Measurements from ENCODE around the gene PRKD1.

DNA sequence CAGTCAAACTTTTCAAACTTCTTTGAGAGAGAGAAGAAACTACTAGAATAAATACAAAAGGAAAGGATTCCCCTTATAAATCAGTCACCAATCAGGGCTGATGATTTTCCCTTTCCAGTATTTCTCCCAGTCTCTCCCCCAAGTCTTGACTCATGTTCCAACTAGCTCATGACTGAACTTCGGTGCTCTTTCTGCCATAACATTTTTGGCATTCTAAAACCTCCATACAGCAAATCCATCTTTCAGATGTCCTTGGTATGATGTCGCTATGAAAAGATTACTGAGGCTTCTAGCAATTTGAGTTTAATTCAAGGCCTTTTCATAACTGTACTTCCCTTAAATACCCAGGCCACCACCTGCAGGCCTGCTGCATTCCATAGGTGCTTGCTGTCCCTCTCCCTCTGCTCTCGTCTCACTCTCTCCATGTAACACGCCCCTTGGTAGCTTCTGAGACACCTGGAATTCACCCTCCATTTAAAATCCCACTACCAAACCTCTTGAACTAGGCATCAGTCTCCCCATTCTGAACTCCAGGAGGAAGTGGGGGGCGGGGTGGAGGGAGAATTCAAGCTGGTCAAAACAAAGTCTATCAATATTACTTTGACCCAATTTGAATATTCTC, 2.4 kb downstream of the PRKD1 start:
- TF ChIP-seq POLR2A (IDR thresholded peaks at IDR 0.05) (no peak), EP300 (IDR thresholded peaks at IDR 0.05; ENCODE audit: low read depth) (no peak)
- TF ChIP-seq, protein P1, sequence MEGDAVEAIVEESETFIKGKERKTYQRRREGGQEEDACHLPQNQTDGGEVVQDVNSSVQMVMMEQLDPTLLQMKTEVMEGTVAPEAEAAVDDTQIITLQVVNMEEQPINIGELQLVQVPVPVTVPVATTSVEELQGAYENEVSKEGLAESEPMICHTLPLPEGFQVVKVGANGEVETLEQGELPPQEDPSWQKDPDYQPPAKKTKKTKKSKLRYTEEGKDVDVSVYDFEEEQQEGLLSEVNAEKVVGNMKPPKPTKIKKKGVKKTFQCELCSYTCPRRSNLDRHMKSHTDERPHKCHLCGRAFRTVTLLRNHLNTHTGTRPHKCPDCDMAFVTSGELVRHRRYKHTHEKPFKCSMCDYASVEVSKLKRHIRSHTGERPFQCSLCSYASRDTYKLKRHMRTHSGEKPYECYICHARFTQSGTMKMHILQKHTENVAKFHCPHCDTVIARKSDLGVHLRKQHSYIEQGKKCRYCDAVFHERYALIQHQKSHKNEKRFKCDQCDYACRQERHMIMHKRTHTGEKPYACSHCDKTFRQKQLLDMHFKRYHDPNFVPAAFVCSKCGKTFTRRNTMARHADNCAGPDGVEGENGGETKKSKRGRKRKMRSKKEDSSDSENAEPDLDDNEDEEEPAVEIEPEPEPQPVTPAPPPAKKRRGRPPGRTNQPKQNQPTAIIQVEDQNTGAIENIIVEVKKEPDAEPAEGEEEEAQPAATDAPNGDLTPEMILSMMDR (IDR thresholded peaks at IDR 0.05): no peak
